Nucleus accumbens (tissue), 56 donors: ENCODE data around the gene KRT34.
"Not testable (repeated sequence)": the region's sequence is repeated elsewhere in the genome, so short reads cannot be mapped to it uniquely, and the experiment has no call there.

ENCODE experiments used
- DNase-seq, 56 donors: peaks; one replicate each; lab custom pipeline; 2025; lab: John Stamatoyannopoulos, UW

Gene KRT34

DNA sequence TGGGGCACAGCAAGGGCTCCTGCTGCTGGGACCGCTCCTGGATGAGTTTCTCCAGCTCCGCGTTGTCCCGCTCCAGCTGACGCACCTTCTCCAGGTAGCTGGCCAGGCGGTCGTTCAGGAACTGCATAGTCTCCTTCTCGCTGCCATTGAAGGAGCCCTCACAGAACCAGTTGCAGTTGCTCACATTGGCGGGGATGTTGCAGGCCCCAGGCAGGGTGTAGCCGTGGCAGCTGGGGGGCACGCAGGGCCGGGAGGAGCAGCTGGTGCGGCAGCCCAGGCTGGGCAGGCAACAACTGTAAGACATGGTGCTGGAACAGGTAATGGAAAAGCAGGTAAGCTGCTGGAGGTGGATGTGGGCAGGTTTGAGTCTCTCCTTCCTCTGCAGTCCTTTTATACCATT, at the start of gene KRT34:
TSS of gene KRT34 (minus strand) at position 364 of the 400 bp plus-strand sequence. CDS start at position 304, 60 bp downstream.
- not testable (repeated sequence) for DNase-seq

DNA sequence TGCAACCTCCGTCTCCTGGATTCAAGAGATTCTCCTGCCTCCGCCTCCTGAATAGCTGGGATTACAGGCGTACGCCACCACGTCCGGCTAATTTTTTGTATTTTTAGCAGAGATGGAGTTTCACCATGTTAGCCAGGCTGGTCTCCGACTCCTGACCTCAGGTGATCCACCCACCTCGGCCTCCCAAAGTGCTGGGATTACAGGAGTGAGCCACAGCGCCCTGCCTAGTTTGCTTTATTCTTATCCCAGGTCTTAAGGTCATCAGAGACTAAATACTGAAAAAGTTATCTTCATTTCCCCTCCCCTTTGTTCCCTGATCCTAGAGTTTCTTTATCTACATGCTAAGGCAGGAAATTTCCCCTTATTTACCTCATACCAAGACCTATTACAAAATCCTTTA, 48.3 kb upstream of the KRT34 start:
- not testable (repeated sequence) for DNase-seq

DNA sequence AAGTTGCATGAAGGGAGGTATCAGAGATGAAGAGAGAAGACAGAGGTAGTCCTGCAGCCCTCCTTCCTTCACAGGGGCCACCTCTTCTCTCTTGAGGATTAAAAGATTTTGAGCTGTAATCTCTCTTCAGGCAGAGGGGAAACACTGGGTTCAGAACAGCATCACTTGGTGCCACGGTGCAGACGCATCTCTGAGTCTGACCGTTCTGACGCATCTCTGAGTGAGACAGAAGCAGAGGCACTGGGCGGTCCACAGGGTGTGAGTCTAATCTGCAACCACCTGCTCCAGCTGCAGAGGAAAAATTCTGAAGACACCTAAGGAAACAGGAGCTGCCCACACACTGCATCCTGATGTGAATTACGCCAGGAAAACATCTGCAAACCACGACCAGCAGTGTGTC, 47.6 kb upstream of the KRT34 start:
- DNase-seq: no peak

DNA sequence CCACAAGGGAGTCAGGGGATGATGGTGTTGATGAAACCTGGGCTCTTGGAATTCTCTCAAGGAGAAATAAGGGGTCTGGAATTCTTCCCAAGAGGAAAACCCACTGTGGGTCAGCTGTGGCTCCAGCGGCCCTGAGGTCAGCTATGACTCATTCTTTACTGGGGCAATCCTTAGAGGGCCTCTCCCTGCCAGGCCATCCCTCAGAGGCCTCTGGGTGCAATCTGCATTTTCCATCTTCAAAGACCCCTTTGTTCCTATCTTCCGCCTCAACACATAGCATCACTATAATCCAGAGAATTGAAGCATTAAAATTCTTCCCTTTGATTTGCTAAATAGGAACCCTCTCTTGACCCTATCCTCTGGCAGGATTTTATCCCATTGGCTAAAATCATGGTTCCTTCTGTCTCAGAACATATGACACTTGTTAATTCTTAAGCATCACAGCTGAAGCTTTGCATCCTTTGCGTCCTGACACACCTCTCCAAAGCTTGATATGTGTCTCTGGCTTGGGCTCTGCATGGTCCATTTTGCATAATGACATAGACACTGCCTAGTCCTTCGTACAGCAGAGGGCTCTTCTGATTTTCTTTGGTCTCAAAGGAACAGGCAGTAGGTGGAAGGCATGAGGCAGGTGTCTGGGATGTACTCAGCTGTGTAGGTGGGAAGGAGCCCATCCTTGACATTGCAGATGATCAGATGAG, 46.6 kb upstream of the KRT34 start:
- DNase-seq: no peak

DNA sequence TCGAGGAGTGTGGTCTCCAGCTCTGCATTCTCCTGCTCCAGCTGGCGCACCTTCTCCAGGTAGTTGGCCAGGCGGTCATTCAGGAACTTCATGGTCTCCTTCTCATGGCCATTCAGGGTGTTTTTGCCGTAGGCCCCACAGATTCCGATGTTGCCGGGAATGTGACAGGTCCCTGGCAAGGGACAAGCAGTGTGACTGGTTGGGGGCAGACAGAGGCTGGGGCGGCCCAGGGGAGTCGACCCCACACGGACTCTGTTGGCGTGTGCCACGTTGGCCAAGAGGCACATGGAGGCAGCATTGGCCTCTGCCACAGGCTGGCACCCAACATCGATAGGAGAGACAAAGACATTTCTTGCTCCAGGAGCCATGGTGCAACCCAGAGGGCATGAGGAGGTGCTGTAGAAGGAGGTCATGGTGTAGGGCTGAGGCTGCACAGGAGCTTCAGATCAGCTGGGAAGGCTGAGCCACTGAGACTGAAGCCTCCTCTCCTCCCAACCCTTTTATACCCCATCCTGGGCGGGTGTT, 42.1 kb upstream of the KRT34 start, which contains the start of gene KRT37:
TSS of gene KRT37 (minus strand) at position 475 of the 525 bp plus-strand sequence. CDS start at position 413, 62 bp downstream.
- no peak for DNase-seq

DNA sequence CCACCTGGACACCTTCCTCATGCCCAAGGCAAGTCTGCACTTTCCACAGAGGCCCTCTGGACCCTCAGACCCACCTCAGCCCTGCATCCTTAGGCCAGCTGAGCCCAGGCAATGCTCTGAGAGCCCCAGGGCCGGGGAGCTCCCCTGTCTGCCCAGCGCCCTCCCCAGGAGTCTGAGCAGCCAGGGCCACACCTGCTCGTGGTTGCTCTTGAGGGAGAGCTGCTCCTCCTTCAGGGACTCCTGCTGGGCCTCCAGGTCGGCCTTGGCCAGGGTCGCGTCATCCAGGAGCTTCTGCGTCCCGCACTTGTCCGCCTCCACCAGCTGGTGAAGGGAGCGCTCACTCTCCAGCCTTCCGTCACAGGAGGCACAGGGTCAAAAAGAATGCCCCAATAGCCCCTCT, 40.5 kb upstream of the KRT34 start:
- DNase-seq: not testable (repeated sequence)

DNA sequence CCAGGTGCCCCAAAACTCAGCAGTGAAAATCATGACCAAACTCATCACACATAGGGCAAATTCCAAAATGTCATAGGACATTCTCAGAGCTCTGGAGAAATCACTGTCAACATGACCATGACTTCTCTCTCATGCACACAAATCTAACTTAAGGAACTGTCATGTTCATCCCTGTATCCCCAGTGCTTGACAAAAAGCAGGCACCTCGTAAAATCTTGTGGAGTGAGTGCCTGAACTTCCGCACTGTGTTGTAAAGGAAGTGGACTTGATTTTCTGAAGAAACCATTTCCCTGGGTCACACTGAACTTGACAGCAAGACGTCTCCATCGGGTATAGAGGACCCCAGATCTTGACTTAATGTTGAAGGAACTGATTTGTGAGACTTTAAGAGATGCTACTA, 39.5 kb upstream of the KRT34 start:
- no peak for DNase-seq

DNA sequence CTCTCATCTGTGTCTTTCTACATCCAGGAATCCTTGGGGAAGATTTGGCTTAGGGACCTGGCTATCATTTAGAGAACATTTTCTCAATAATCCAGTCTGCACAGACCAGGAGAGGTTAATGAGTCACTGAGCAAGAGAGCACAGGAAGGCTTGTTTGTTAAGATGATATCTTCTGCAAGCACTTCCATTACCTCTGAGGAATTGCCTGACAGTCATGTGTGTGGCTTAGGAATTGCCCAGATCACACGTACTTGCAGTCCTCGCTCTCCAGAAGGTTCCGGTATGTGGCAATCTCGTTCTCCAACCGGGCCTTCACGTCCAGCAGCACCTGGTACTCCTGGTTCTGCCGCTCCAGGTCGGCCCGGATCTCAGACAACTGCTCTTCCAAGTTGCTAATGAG, 39.0 kb upstream of the KRT34 start:
- DNase-seq: no peak

DNA sequence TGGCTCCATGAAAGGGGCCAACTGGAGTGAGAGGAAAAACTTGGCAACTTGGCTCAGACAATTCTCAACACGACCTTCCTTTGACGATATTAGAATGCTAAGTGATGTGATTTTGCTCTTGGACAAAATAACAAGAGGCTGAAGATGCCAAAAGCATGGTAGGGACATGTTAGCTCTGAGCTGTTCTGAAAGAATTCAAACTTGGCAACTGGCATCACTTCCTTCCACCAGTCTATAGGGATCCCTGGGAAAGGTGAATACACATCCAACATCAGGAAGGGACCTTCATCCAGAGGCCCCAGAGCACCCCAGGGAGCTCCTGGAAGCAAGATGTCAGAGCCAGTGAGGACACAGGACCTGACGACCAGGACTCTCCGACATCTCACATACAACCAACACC, 38.0 kb upstream of the KRT34 start:
- no peak for DNase-seq

DNA sequence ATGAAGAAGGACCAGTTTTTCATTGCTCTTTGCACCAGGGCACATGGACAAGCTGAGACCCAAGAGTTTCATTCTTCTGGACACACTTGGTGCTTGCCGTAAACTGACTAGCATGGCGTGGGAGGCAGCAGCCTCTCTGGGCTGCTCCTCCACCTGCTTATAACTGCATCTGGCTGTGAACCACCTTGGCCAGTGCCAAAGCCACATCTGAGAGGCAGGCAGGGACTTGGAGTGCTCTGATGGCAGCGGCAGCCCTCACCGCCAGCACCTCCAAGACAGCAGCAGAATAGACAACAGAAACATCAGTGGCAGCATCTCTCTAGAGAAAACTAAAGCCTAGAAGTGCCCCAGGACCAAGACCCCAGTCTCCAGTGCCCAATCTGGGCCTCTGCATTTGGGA, 37.6 kb upstream of the KRT34 start:
- DNase-seq: no peak

DNA sequence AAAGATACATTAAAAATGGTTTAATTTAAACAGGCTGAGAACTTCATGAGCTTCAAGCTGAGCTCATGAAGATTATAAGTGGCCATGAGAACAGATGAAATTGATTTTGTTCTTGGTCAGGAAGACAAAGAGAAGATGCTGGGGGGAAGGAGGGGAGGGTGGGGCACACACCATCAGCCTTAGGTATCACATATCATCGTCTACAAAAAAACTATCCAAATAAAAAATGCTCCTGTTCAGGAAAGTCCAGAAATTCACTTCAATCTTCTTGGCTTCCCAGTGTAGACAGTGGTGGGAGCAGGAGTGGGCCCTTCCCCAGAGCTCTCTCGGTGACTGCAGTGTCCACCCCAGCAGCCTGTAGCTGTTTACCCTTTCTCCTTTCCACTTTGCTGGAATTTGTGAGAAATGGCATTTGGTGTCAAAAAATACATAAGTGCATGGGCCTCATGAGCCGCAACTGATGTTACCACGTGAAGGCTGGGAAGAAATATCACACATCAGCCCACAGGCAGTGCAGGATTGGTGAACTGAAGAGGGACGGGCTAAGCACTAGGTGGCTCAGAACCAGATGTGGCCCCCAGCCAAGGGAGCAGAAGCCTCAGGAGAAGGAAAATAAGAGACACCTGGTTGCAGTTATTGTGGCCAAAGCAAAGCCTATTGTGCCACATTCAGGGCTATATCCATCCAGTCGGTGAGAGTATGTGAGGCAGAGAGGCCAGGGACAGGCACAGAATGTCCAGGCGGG, 36.2 kb upstream of the KRT34 start:
- DNase-seq: no peak

DNA sequence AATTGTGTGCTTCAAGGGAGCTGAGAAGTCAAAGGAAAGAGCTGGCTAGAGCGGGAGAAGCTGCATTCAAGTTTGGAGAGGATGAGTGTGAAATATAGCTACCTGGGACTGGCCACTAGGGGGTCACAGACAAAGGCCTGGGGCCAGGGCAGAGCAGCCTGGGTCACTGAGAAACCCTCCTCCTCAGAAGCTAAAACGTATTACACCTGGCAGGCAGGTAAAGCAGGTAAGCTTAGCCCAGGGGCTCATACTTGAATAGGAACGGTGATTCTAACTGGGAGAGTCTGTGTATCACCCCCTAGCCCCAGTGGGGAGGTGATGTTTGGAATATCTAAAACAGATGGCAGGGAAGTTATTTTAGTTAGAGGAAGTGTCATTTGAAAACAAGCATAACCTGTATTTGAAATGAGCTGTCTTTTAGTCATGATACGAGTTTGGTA, 35.5 kb upstream of the KRT34 start:
- DNase-seq: no peak

DNA sequence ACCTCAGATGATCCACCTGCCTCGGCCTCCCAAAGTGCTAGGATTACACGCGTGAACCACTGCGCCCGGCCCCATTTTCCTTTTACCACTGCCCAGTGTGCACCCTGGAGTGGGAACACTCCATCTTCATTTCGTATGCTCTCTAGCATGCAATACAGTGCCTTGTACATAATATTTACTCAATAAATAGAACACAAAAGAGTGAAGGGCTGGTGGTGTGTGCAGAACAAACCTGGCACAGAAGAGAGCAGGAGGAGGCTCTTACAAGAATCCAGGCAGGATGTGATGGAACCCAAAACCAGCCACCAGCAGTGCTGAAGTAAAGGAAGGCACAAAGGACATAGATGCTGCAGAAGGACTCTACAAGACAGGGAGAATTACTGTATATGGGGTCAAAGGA, 35.0 kb upstream of the KRT34 start:
- DNase-seq: no peak

DNA sequence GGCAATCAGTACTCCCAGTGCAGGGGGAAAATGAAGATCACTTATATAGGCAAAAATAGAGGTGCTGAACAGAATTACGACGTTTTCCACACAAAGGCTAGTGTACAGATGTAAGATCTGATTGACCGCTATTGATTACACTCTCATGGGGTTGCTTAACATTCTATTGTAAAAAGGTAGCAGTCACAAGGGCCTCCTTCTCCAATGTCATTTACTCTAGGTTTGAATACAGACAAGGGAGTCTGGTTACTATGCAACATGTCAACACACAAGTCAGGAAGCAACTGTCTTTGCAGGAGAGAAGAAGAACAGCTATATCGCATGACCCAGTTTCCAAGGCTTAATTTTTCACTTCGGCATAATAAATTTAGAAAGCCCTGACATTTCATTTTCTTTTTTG, 34.4 kb upstream of the KRT34 start:
- no peak for DNase-seq

DNA sequence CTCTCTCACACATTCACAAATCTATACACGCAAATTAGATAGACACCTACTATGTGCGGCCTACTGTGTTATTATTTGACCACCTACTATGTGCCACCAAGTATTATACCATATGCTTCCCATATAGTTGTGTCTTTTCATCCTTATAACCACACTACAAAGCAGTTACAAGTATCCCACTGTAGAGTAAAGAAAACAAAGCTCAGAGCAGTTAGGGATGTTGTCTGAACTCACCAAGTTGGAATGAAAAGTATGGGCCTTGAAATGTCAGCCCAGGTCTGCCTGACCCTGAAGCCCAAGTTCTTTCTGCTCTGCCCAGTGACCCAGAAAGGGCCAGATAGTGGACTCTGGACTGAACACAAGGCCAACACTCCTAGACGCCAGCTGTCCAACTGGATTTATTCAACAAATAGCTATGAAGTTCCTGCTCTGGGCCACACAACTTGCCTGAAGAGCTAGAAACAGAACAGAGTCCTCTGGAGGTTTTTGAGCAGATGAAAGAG, 33.8 kb upstream of the KRT34 start:
- DNase-seq: no peak

DNA sequence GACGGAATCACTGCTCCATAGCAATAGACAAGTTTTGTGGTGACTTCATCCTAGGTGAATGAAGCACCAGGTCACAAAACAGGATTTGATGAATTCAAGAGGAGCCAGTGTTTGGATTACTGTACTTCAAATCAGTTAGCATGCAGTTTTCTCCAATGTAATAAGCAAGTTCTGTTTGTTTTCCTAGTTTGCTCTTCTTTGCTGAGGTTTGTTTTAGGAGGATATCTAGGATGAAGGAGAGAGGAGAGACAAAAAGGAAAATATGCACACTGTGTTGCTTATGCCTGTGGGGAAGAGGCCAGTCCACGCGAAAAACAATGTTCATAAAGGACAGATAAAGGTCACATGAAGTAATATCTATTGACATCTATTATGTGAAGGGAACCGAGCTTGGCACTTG, 33.3 kb upstream of the KRT34 start:
- no peak for DNase-seq

DNA sequence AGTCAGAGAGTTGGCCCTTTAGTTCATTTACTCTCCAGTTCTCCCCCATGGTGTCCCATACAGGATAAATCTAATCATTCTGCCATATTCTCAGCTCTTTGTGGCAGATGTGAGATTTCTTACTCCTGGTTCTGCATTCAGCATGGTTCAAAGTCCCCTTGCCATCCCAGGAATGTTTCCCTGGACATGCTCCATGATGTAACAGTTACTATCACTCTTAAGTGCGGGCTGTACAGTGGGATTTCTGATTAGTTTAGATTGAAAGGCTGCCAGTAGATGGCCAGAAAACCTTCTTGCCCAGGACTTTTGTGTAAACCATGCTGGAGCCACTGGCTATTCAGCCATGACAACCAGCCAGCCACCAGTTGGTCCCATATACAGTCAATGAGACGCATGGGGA, 31.9 kb upstream of the KRT34 start:
- DNase-seq: no peak

DNA sequence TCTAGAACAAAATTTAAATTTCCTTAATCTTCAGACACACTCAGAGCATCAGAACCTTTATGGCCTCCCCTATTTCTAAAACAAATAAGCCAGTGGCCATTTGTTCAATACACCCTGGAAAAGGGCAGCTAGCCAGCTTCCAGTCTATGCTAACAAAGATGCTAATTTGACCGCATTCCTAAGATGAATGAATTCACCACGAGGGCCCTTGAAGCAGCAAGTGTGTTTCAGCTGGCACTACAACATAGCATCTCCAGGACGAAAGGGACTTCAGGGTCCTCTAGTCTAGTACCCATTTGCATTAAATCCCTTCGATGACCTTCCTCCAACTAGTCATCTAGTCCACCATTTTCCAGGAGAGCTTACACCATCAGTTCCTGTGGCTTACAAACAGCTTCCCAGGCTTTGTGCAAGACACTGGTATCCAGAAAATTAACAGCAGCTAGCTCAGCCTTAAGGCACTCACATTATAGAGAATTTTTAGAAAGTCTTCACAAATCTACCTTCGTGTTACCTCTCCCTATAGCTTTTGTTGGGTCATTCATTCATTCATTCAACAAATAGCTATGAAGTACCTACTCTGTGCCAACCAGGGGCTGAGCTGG, 31.3 kb upstream of the KRT34 start:
- peak in 1 of 56 donors; percentile 4 for DNase-seq

DNA sequence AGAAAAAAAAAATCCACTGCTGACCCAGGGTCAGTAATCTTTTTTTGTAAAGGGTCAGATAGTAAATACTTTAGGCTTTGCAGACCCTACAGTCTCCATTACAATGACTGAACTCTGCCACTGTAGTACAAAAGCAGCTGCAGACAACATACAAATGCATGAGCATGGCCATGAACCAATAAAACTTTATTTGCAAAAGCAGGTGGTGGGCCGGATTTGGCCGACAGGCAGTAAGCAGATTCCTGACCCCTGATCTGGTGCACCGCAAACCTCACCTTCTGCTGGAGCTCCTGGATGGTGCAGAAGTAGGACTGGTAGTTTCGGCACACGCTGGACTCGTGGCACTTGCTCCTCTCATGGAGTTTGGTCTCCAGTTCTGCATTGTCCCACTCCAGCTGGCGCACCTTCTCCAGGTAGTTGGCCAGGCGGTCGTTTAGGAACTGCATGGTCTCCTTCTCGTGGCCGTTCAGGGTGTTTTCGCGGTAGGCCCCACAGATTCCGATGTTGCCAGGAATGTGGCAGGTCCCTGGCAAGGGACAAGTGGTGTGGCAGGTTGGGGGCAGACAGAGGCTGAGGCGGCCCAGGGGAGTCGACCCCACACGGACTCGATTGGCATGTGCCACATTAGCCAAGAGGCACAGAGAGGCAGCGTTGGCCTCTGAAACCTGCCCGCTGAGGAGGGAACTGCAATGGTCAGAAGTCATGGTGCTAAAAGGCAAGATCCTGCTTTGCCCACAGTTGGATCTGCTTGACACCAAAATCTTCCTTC, 29.1 kb upstream of the KRT34 start:
- no peak for DNase-seq

DNA sequence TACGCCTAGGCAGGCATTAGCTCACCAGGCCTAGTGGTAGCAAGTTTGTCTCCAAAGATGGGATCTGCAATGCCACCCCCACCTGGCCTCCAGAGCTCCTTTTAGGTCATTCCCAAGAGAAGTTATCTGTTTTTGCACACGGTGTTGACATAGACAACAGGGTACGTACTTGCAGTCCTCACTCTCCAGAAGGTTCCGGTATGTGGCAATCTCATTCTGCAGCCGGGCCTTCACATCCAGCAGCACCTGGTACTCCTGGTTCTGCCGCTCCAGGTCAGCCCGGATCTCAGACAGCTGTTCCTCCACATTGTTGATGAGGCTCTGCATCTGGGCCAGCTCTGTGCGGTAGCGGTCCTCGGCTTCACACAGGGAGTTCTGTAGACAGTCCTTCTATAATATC, 25.1 kb upstream of the KRT34 start:
- DNase-seq: no peak
